ENCODE measurements around the gene DLGAP3. TPM values are rescaled to one million over a fixed set of nuclear protein-coding genes. Genes with fewer than 3 reads are reported as not detected.
A peak's percentile ranks its signal among the peaks of the same experiment; 100 is the strongest.

Gene DLGAP3
- total and polyA plus RNA-seq, 2 donors (not counting 3 experiments of a cell fraction or from before 2014, with no cell fraction given), result 0.04 to 0.20 TPM

DNA sequence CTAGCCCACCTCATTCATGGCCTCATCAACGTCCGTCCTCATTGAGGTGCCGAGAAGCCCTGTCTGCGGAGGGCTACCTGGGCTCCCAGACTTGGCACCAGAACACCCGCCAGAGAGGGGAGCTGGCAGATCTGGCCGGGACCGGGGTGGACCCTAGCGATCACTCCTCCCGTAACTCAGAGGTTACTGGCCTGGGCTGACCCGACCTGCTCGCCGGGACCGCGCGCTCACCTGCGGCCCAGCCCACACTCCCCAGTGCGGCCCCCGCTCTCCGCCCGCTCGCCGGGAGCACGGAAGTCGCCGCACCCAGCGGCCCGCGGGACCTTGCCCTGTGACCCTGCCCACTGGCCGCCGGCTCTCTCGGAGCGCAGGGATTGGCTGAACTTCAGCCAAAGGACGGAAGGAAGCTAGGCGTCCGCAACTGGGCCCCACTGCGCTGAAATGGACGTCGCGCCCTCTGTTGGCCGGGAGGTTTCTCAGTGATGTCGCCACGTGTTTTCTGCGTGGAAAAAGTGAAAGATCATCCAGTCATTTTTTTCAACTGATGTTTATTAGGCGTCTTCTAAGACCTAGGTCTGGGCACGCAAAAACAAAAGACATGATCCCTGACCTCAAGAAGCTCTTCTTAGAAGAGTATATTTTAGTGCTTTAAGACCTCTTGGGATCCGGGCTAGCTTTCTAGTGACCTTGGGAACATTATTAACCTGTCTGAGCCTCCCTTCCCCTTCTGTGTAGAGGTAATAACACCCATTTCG is 69.8 kb downstream of the DLGAP3 start, which contains the start of gene SMIM12:
Gene SMIM12 (minus strand): TSS at position 304 of the 755 bp plus-strand sequence. CDS start 3,772 bp downstream, outside the sequence.
- Histone ChIP-seq H3K4me1 (ENCODE audit: control insufficient read depth, extremely low read depth, insufficient read depth, low read length) (peaks cover 8% of the 10 kb centered on the region), H4K20me1 (replicated peaks; ENCODE audit: control insufficient read depth, extremely low read depth, insufficient read depth, low read length) (no peaks in the 10 kb centered on the region), H3K27ac (ENCODE audit: insufficient read depth, low read depth, low read length) (peak within 1 kb of the TSS; percentile 81), H3K36me3 (ENCODE audit: control insufficient read depth in 2 of 2, extremely low read depth in 1 of 2, insufficient read depth in 2 of 2, low read length in 2 of 2) (peaks cover 5 to 10% of the 10 kb centered on the region in 2 experiments), H3K9ac (replicated peaks; ENCODE audit: extremely low read depth, insufficient read depth, low read length) (peak within 1 kb of the TSS; percentile 86), H2AFZ (ENCODE audit: low read depth, low read length) (peak within 1 kb of the TSS; percentile 59), H3K4me3 (replicated peaks in 1 of 3; ENCODE audit: insufficient read depth in 1 of 3, low read depth in 1 of 3, low read length in 3 of 3) (peak within 1 kb of the TSS; percentile 30 to 98 (median 74)), H3K27me3 (ENCODE audit: control insufficient read depth in 2 of 2, insufficient read depth in 2 of 2, low read length in 2 of 2) (peaks cover 6 to 14% of the 10 kb centered on the region in 2 experiments), H3K9me1 (replicated peaks; ENCODE audit: control insufficient read depth, extremely low read depth, insufficient read depth, low read length) (no peaks in the 10 kb centered on the region), H3K9me3 (replicated peaks; ENCODE audit: control insufficient read depth, insufficient read depth, low read length) (no peaks in the 10 kb centered on the region), H3K4me2 (ENCODE audit: insufficient read depth, low read length) (peak within 1 kb of the TSS; percentile 95), H3K79me2 (ENCODE audit: control insufficient read depth, insufficient read depth, low read length) (peaks cover 34% of the 10 kb centered on the region)
- ChIA-PET CTCF (interaction anchor here (0.9 to 1.8 kb wide), 9 partner anchors 9 to 125 kb away, joined by 3 to 14 read pairs (median 4); partner anchors contain the start of gene TMEM35B), POLR2A (interaction anchor here (0.7 kb wide), 1 partner anchor 910 kb away, joined by 3 read pairs; the partner anchor contains the start of gene CLSPN)
- TF ChIP-seq, protein P1, sequence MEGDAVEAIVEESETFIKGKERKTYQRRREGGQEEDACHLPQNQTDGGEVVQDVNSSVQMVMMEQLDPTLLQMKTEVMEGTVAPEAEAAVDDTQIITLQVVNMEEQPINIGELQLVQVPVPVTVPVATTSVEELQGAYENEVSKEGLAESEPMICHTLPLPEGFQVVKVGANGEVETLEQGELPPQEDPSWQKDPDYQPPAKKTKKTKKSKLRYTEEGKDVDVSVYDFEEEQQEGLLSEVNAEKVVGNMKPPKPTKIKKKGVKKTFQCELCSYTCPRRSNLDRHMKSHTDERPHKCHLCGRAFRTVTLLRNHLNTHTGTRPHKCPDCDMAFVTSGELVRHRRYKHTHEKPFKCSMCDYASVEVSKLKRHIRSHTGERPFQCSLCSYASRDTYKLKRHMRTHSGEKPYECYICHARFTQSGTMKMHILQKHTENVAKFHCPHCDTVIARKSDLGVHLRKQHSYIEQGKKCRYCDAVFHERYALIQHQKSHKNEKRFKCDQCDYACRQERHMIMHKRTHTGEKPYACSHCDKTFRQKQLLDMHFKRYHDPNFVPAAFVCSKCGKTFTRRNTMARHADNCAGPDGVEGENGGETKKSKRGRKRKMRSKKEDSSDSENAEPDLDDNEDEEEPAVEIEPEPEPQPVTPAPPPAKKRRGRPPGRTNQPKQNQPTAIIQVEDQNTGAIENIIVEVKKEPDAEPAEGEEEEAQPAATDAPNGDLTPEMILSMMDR (IDR thresholded peaks at IDR 0.05; ENCODE audit: extremely low read depth in 1 of 2, insufficient read depth in 1 of 2, low read depth in 1 of 2, low read length in 2 of 2), result peak; percentile 87 to 89
- TF ChIP-seq MYC (IDR thresholded peaks at IDR 0.05; ENCODE audit: low read depth, low read length), result peak; percentile 88
- peak; percentile 86 for TF ChIP-seq POLR2A (IDR thresholded peaks at IDR 0.05; ENCODE audit: low read depth, low read length)
- TF ChIP-seq GATA2 (IDR thresholded peaks at IDR 0.05; ENCODE audit: insufficient read depth, insufficient read length, low read depth, low read length), result no peak
- TF ChIP-seq EZH2 (IDR thresholded peaks at IDR 0.05; ENCODE audit: borderline replicate concordance, low read depth, low read length, severe bottlenecking), result no peak
- TF ChIP-seq POLR2AphosphoS5 (IDR thresholded peaks at IDR 0.05; ENCODE audit: insufficient read depth, low read depth, low read length), result peak; percentile 79
- TF ChIP-seq, protein P2, sequence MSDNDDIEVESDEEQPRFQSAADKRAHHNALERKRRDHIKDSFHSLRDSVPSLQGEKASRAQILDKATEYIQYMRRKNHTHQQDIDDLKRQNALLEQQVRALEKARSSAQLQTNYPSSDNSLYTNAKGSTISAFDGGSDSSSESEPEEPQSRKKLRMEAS (IDR thresholded peaks at IDR 0.05; ENCODE audit: insufficient read depth, insufficient read length), result peak; percentile 97
- TF ChIP-seq FOS (IDR thresholded peaks at IDR 0.05; ENCODE audit: borderline replicate concordance, insufficient read depth, low read length), result no peak
- no peak for TF ChIP-seq JUN (IDR thresholded peaks at IDR 0.05; ENCODE audit: borderline replicate concordance, insufficient read depth, insufficient read length, low read depth)
- intact Hi-C loops (cut with micrococcal nuclease) (loop anchor here (1.0 to 10.0 kb wide), 4 partner anchors 255 to 910 kb away; partner anchors contain the start of genes CLSPN and SFPQ), dilution Hi-C loops (cut with MboI; ENCODE audit: extremely low pct_ligation_motif_present, low sequenced_read_pairs) (no loop called here)
- BruUV-seq (replicated peaks), result TSS peak; percentile 72
- DNase-seq (ENCODE audit: low read depth, low spot score), result peak; percentile 93
- peak; percentile 98 for FAIRE-seq
